Mammary epithelial cell (primary cell): ENCODE measurements around the gene PHLDB1.

Experiments
- CTCF ChIP-seq, 2 donors: IDR thresholded peaks in 1 of 2; conservative IDR thresholded peaks in 1 of 2; 2 replicates each; pipeline ENCODE4 v1.5.1; 2011 to 2012; ENCODE audit warnings: inconsistent platforms in 2 of 2, low read length in 2 of 2, mild to moderate bottlenecking in 2 of 2, control low read depth in 1 of 2, low read depth in 1 of 2; ENCODE audit not compliant: insufficient read depth in 1 of 2; ENCODE audit errors: extremely low read depth in 1 of 2
- EZH2 ChIP-seq: IDR thresholded peaks from 2 replicates; pipeline ENCODE4 v1.6.1; 2012; ENCODE audit warnings: low read length, inconsistent platforms, borderline replicate concordance

- TF ChIP-seq CTCF (conservative IDR thresholded peaks at IDR 0.05 in 1 of 2, IDR thresholded peaks at IDR 0.05 in 1 of 2; ENCODE audit: extremely low read depth in 1 of 2, insufficient read depth in 1 of 2, low read depth in 1 of 2, low read length in 2 of 2) (no peak), EZH2 (no peak)
Measured at GRCh38 chr11:118597556-118597955, 9.9 kb upstream of the PHLDB1 start.
